Small intestine (tissue), 7 donors: ENCODE results near the gene SORL1. TPM values are rescaled to one million over a fixed set of nuclear protein-coding genes. Genes with fewer than 3 reads are reported as not detected.

Source experiments
- DNase-seq, 2 donors: peaks; one replicate each; pipeline versions ENCODE4 v3.0.0 to v3.0.0-alpha.2; 2013
- FAIRE-seq: peaks from 2 replicates; lab custom pipeline; 2012; peaks lifted over from hg19 to GRCh38; lab: Jason Lieb, UNC
- H3K27ac ChIP-seq, 3 donors: one replicate each; pipeline ENCODE4 v1.5.1; 2013; ENCODE audit warnings: low read length in 2 of 3, mild to moderate bottlenecking in 2 of 3, control low read depth in 1 of 3, inconsistent platforms in 1 of 3, low read depth in 1 of 3, moderate library complexity in 1 of 3
- H3K27me3 ChIP-seq, 3 donors: one replicate each; pipeline ENCODE4 v1.6.1; 2013; ENCODE audit warnings: low read length in 3 of 3, inconsistent platforms in 1 of 3; ENCODE audit not compliant: control insufficient read depth in 3 of 3, insufficient read depth in 3 of 3
- H3K36me3 ChIP-seq, 3 donors: one replicate each; pipeline ENCODE4 v1.6.1; 2013; ENCODE audit warnings: low read length in 3 of 3, inconsistent platforms in 1 of 3, low read depth in 1 of 3, mild to moderate bottlenecking in 1 of 3, moderate library complexity in 1 of 3; ENCODE audit not compliant: control insufficient read depth in 3 of 3, insufficient read depth in 2 of 3
- H3K4me1 ChIP-seq, 3 donors: one replicate each; pipeline ENCODE4 v1.6.1; 2013; ENCODE audit warnings: low read length in 2 of 3, inconsistent platforms in 1 of 3, low read depth in 1 of 3, mild to moderate bottlenecking in 1 of 3, moderate library complexity in 1 of 3; ENCODE audit not compliant: control insufficient read depth in 3 of 3, insufficient read depth in 2 of 3
- H3K4me3 ChIP-seq, 3 donors: one replicate each; pipeline ENCODE4 v1.5.1; 2013; ENCODE audit warnings: low read length in 3 of 3, control low read depth in 1 of 3, inconsistent platforms in 1 of 3, low read depth in 1 of 3, mild to moderate bottlenecking in 1 of 3, moderate library complexity in 1 of 3
- H3K9me3 ChIP-seq, 2 donors: one replicate each; pipeline ENCODE4 v1.6.1; 2013; ENCODE audit warnings: low read depth in 1 of 2, low read length in 1 of 2; ENCODE audit not compliant: control insufficient read depth in 2 of 2, insufficient read depth in 1 of 2
- WGBS, 3 donors: extraction: QIAGEN DNeasy Blood & Tissue Kit; methylation state at CpG; one replicate each; pipeline ENCODE4 v1.1.7; 2013; 5-methylcytosine and 5-hydroxymethylcytosine counted together
- polyA plus RNA-seq, 4 donors: library from polyadenylated mRNA; stranded (reverse) in 3 of 4; unstranded in 1 of 4; fragments of 200-250 nt in 3 of 4; fragments of 120-200 nt in 1 of 4; gene quantifications; one replicate each; pipeline versions ENCODE4 v1.2.1 to v1.2.3, GENCODE V29; 2013
- donor health status: healthy with polysubstance abuse.
- donor health status: control.
- donor health status: control.
- donor health status: Bipolar disorder and iron deficiency.
- donor health status: healthy.

The SORL1 gene
- polyA plus RNA-seq, 4 donors, result 4.6 to 64.5 (median 5.8) TPM

GRCh38 chr11:121515335-121515671 lies 63.2 kb downstream of the SORL1 start:
- Histone ChIP-seq H3K36me3 (peaks cover 0 to 41% (median 2%) of the 10 kb centered on the region in 3 donors), H3K27me3 (no peaks in the 10 kb centered on the region), H3K4me1 (peaks cover 0 to 7% (median 0%) of the 10 kb centered on the region in 3 donors), H3K27ac (no peak overlapping the region), H3K9me3 (no peaks in the 10 kb centered on the region), H3K4me3 (no peak overlapping the region)
- DNase-seq (no peak), FAIRE-seq (no peak)
- 73 to 82% (median 74%) methylated on average over 2 of the region's 2 CpGs for WGBS, 3 donors

GRCh38 chr11:121517996-121518395 lies 65.9 kb downstream of the SORL1 start:
- 69 to 93% (median 92%) methylated on average over 1 of the region's 1 CpG for WGBS, 3 donors
- H3K4me1 ChIP-seq, result peaks cover 0 to 7% (median 0%) of the 10 kb centered on the region in 3 donors
- H3K9me3 ChIP-seq, result no peaks in the 10 kb centered on the region
- peaks cover 2 to 46% (median 8%) of the 10 kb centered on the region in 3 donors for H3K36me3 ChIP-seq
- no peak overlapping the region for H3K27ac ChIP-seq
- DNase-seq (no peak), FAIRE-seq (no peak)
- no peaks in the 10 kb centered on the region for H3K27me3 ChIP-seq
- no peak overlapping the region for H3K4me3 ChIP-seq

- Histone ChIP-seq H3K27me3 (no peaks in the 10 kb centered on the region), H3K4me3 (no peak overlapping the region), H3K27ac (no peak overlapping the region), H3K36me3 (peaks cover 2 to 41% (median 15%) of the 10 kb centered on the region in 3 donors), H3K4me1 (no peaks in the 10 kb centered on the region), H3K9me3 (peaks cover 0 to 2% of the 10 kb centered on the region in 2 donors)
- FAIRE-seq (no peak), DNase-seq (no peak)
- WGBS, 3 donors, result 83 to 90% (median 87%) methylated on average over 4 of the region's 4 CpGs
These were observed 68.4 kb downstream of the SORL1 start for GRCh38 chr11:121520243-121521144.

DNA sequence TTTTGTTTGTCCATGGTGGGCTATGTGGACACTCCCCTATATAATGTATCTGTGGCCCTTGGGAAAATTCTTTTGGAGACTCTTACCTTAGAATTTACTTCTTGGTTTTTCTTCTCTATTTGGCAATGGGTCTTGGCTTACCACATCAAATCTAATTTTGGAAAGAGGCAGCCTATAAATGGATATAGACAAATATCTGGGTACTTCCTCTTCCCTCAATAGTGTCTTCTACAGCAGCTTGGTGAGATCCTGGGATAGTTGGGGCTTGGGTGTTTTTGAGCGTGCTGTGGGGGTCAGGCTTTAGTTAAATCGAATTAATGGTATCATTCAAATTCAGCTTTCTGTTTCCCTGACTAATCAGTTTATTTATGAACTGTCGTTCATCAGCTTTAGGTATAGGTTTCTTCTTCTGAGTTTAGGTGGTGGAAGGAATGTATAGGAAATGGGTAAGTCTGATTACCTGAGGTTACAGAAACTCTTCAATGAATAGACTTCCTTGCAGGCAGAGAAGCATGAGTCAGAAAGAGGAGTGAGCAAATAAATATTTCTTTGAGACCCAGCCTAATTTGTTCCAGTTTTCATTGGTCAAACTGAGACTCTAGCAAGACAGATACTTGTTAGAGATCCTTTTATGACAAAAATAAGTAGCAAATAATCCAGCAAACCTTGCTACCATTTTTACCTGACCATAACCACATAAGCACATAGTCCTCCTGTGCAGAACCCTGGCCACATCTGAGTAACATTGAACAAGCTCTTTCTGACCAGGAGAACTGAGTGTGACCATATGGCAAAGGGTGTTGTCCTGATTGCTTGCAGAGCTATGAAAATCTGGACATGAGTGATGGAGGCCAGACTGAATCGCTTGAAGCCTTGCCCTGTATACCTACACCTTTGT lies 69.3 kb downstream of the SORL1 start:
- Histone ChIP-seq H3K4me1 (no peaks in the 10 kb centered on the region), H3K4me3 (no peak overlapping the region), H3K9me3 (peaks cover 0 to 6% of the 10 kb centered on the region in 2 donors), H3K36me3 (peaks cover 2 to 40% (median 17%) of the 10 kb centered on the region in 3 donors), H3K27ac (no peak overlapping the region), H3K27me3 (no peaks in the 10 kb centered on the region)
- FAIRE-seq (no peak), DNase-seq (no peak)
- 85 to 94% (median 86%) methylated on average over 4 of the region's 4 CpGs for WGBS, 3 donors

- Histone ChIP-seq H3K4me1 (no peaks in the 10 kb centered on the region), H3K36me3 (peaks cover 2 to 36% (median 17%) of the 10 kb centered on the region in 3 donors), H3K27ac (no peak overlapping the region), H3K4me3 (no peak overlapping the region), H3K9me3 (peaks cover 0 to 6% of the 10 kb centered on the region in 2 donors), H3K27me3 (no peaks in the 10 kb centered on the region)
- 89 to 94% (median 91%) methylated on average over 11 of the region's 11 CpGs for WGBS, 3 donors
- FAIRE-seq (no peak), DNase-seq (no peak)
These were observed 70.2 kb downstream of the SORL1 start for GRCh38 chr11:121522043-121522941.

DNA sequence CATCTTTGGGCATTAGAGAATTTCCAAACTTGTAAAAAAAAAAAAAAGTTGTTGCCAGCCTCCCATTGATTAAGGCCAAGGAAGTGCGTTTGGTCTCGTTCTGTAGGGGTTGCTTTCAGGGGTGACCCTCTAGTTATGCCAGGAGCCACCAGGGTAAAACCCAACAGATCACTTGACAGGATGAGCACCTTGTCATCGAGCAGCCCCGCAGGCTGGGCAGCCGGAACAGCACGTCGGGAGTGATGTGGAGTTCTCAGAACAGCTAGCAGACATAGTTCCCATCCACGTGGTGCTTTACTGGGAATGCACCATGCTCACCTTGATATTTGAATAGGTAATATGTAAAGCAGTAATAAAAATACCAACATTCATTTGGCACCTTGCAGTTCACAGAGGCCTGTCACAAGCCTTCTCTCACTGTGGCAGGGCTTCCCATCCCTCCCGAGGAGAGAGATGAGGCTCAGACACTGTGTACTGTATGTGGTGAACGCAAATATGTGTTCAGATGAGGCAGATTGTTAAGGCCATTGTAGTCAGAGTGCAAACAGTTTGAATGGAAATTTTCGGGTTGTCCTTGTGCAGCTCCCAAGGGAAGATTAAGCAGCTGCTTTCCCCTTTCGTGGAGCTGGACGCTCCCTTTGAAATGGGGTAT lies 71.6 kb downstream of the SORL1 start:
- DNase-seq (no peak), FAIRE-seq (no peak)
- Histone ChIP-seq H3K36me3 (peaks cover 2 to 33% (median 17%) of the 10 kb centered on the region in 3 donors), H3K4me3 (no peak overlapping the region), H3K4me1 (no peaks in the 10 kb centered on the region), H3K9me3 (peaks cover 0 to 6% of the 10 kb centered on the region in 2 donors), H3K27ac (no peak overlapping the region), H3K27me3 (no peaks in the 10 kb centered on the region)
- 89 to 91% (median 90%) methylated on average over 13 of the region's 13 CpGs for WGBS, 3 donors

DNA sequence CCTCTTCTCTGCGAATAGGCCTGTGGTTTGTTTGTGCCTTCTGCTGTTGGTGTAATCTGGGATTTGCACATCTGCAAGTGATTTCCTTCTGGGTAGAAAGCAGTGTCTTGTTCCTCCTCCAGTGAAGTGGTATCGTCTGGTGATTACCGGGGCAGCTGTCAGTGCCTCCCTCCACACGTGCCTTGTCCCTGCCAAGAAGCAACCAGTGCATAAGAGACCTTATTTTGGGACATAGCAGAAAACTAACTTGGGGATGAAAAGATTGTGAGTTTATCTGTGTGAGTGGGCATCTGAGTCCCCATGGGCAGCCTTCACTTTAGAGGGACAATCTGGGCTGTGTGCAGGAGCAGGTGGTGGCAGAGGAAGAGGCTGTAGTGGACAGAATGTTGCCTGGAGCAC lies 72.1 kb downstream of the SORL1 start:
- Histone ChIP-seq H3K4me1 (no peaks in the 10 kb centered on the region), H3K9me3 (peaks cover 0 to 9% of the 10 kb centered on the region in 2 donors), H3K27me3 (no peaks in the 10 kb centered on the region), H3K4me3 (no peak overlapping the region), H3K36me3 (peaks cover 2 to 34% (median 17%) of the 10 kb centered on the region in 3 donors), H3K27ac (no peak overlapping the region)
- DNase-seq, result no peak
- FAIRE-seq, result no peak
- 81 to 91% (median 82%) methylated on average over 4 of the region's 4 CpGs for WGBS, 3 donors
